HepG2 (cell line): Measurements from ENCODE around the gene MAN1A2. TPM values are rescaled to one million over a fixed set of nuclear protein-coding genes. Genes with fewer than 3 reads are reported as not detected.

Experiments
- ATAC-seq: fragments of 200-7000 bp; cut with Tn5 transposase; 3 replicates; pipeline ENCODE4 v1.9.1; 2020; ENCODE audit warnings: mild to moderate bottlenecking, moderate library complexity
- BruUV-seq: library from RNA; stranded (reverse); fragments of 400-500 nt; replicated peaks from 2 replicates; lab custom pipeline; 2021; lab: Mats Ljungman, UMichigan
- CTCF ChIA-PET: fragments of 300-600 bp; formaldehyde crosslinking; extraction: SDS; loops from one replicate; lab custom pipeline; 2021; ENCODE audit warnings: low total read pairs, inconsistent platforms, low intra/inter-chr PET ratio; lab: Yijun Ruan, JAX
- POLR2A ChIA-PET: fragments of 350-600 bp; sonication (Branson Sonifier 250); formaldehyde crosslinking; loops from one replicate; lab custom pipeline; 2020; ENCODE audit warnings: antibody characterized with exemption, inconsistent platforms; lab: Yijun Ruan, JAX
- DNase-seq: peaks from one replicate; pipeline ENCODE4 v3.0.0-alpha.2; 2015; ENCODE audit warnings: low spot score
- FAIRE-seq: peaks from 3 replicates; lab custom pipeline; 2011; peaks lifted over from hg19 to GRCh38; lab: Jason Lieb, UNC
- H2AFZ ChIP-seq: one replicate; pipeline ENCODE4 v1.6.1; 2011; ENCODE audit warnings: low read length, inconsistent platforms
- H3K27ac ChIP-seq: fragments of 300-600 bp; 3 replicates; pipeline ENCODE4 v1.8.0; 2011; ENCODE audit warnings: mixed run types, mild to moderate bottlenecking, mixed read lengths, low read length, inconsistent platforms; ENCODE audit not compliant: insufficient read depth; ENCODE audit errors: extremely low read length
- H3K27me3 ChIP-seq, 2 experiments: fragments of 200-600 bp in 1 of 2; 2 replicates in 1 of 2; 3 replicates in 1 of 2; pipeline versions ENCODE4 v1.6.0 to v1.8.0; 2011; ENCODE audit warnings: low read length in 2 of 2, mild to moderate bottlenecking in 2 of 2, moderate library complexity in 2 of 2, inconsistent platforms in 1 of 2; ENCODE audit not compliant: insufficient read depth in 2 of 2, control insufficient read depth in 1 of 2
- H3K36me3 ChIP-seq, 2 experiments: fragments of 200-600 bp in 1 of 2; replicated peaks in 1 of 2; 2 replicates in 1 of 2; 3 replicates in 1 of 2; pipeline versions ENCODE4 v1.5.1 to v1.8.0; 2011; ENCODE audit warnings: low read length in 2 of 2, inconsistent platforms in 1 of 2; ENCODE audit not compliant: insufficient read depth in 2 of 2, control insufficient read depth in 1 of 2
- H3K4me1 ChIP-seq: 2 replicates; pipeline ENCODE4 v1.5.1; 2012; ENCODE audit warnings: low read length, inconsistent platforms; ENCODE audit not compliant: insufficient read depth
- H3K4me2 ChIP-seq: 2 replicates; pipeline ENCODE4 v1.6.0; 2011; ENCODE audit warnings: low read depth, low read length, inconsistent platforms
- H3K4me3 ChIP-seq, 3 experiments: fragments of 200-600 bp in 1 of 3; sonication (generic), shearing (Covaris generic) in 1 of 3; replicated peaks in 1 of 3; 2 replicates each; pipeline ENCODE4 v1.5.1; 2011 to 2016; ENCODE audit warnings: low read length in 3 of 3, inconsistent platforms in 2 of 3, low read depth in 2 of 3, mild to moderate bottlenecking in 2 of 3, control low read depth in 1 of 3, mixed read lengths in 1 of 3; ENCODE audit not compliant: insufficient read depth in 1 of 3
- H3K79me2 ChIP-seq: one replicate; pipeline ENCODE4 v1.6.1; 2011; ENCODE audit warnings: low read length, inconsistent platforms; ENCODE audit not compliant: insufficient read depth
- H3K9ac ChIP-seq: 2 replicates; pipeline ENCODE4 v1.6.0; 2011; ENCODE audit warnings: mild to moderate bottlenecking, low read depth, low read length, inconsistent platforms; ENCODE audit not compliant: insufficient read depth
- H3K9me3 ChIP-seq: 2 replicates; pipeline ENCODE4 v1.5.1; 2012; ENCODE audit warnings: mild to moderate bottlenecking, low read length
- H4K20me1 ChIP-seq: 2 replicates; pipeline ENCODE4 v1.6.0; 2011; ENCODE audit warnings: inconsistent platforms, mild to moderate bottlenecking, low read length, moderate library complexity; ENCODE audit not compliant: insufficient read depth
- CEBPZ ChIP-seq: IDR thresholded peaks from 2 replicates; pipeline ENCODE4 v1.6.1; 2012; ENCODE audit warnings: low read length, improper control_type of control experiment
- FOXM1 ChIP-seq: sonication (generic); formaldehyde crosslinking; IDR thresholded peaks from 2 replicates; pipeline ENCODE4 v1.5.0; 2020; ENCODE audit warnings: missing genetic modification reagents
- HDAC2 ChIP-seq: sonication (generic); formaldehyde crosslinking; IDR thresholded peaks from 2 replicates; pipeline ENCODE4 v1.4.0; 2020; ENCODE audit warnings: missing genetic modification reagents
- KDM3A ChIP-seq: IDR thresholded peaks from 2 replicates; pipeline ENCODE4 v1.6.1; 2018; ENCODE audit warnings: low read depth, missing compliant biosample characterization
- KDM4B ChIP-seq: sonication (generic); formaldehyde crosslinking; IDR thresholded peaks from 2 replicates; pipeline ENCODE4 v1.4.0; 2020; ENCODE audit warnings: missing genetic modification reagents
- MAFG ChIP-seq: sonication (generic); formaldehyde crosslinking; IDR thresholded peaks from 2 replicates; pipeline ENCODE4 v1.5.1; 2020; ENCODE audit warnings: mild to moderate bottlenecking, missing genetic modification reagents
- MYC ChIP-seq: sonication (generic); formaldehyde crosslinking; IDR thresholded peaks from 2 replicates; pipeline ENCODE4 v1.9.0; 2021; ENCODE audit warnings: missing genetic modification reagents, borderline replicate concordance
- TBX3 ChIP-seq: fragments of 450-650 bp; IDR thresholded peaks from 2 replicates; pipeline ENCODE4 v1.6.1; 2017; ENCODE audit warnings: antibody characterized with exemption, mild to moderate bottlenecking, inconsistent platforms, borderline replicate concordance
- ZMYM3 ChIP-seq: sonication (generic); formaldehyde crosslinking; IDR thresholded peaks from 2 replicates; pipeline ENCODE4 v1.5.1; 2020; ENCODE audit warnings: mild to moderate bottlenecking, missing genetic modification reagents
- WGBS: methylation state at CpG from one replicate; pipeline ENCODE4 v1.1.6; 2017; ENCODE audit warnings: low lambda C conversion rate; 5-methylcytosine and 5-hydroxymethylcytosine counted together
- in situ Hi-C: cut with HindIII; loops from 2 replicates; pipeline ENCODE4 v1.10.0; 2017; ENCODE audit warnings: low pct_unique_long_range_greater_than_20kb; ENCODE audit not compliant: extremely low pct_ligation_motif_present
- intact Hi-C: fragments of 100-400 bp; cut with micrococcal nuclease; formaldehyde crosslinking; loops from one replicate; pipeline ENCODE4 v1.10.0; 2022; ENCODE audit not compliant: unreplicated experiment
- polyA plus RNA-seq, 8 experiments: library from polyadenylated mRNA; depleted of rRNA in 3 of 8; stranded (reverse) in 7 of 8; unstranded in 1 of 8; fragments of >200 nt; fragmentation: Illumina TruSeq in 4 of 8; extraction: Trizol in 4 of 8; gene quantifications; 2 replicates each; pipeline versions ENCODE4 v1.2.1 to v1.2.3, GENCODE V29; 2011 to 2016; ENCODE audit warnings: low read depth in 4 of 8, missing spikeins in 1 of 8, mixed read lengths in 1 of 8; ENCODE audit not compliant: insufficient read depth in 1 of 8
- total RNA-seq, 5 experiments: library from RNA; depleted of rRNA; stranded (reverse); fragments of >200 nt; fragmentation: Illumina TruSeq; extraction: Trizol; gene quantifications; 2 replicates each; pipeline ENCODE4 v1.2.3, GENCODE V29; 2016; ENCODE audit warnings: low read depth in 1 of 5

Gene MAN1A2
- total and polyA plus RNA-seq, 2 of the 13 experiments (the other 11 are each of a cell fraction or from before 2014, with no cell fraction given): 8.0 to 19.9 TPM

- ATAC-seq (no peak), FAIRE-seq (no peak), DNase-seq (no peak)
- H3K4me1 ChIP-seq: no peaks in the 10 kb centered on the region
- POLR2A ChIA-PET: no interaction called here
- H3K27me3 ChIP-seq: no peaks in the 10 kb centered on the region
- no peak overlapping the region for H3K9ac ChIP-seq
- no peak overlapping the region for H2AFZ ChIP-seq
- no peak overlapping the region for H3K4me3 ChIP-seq
- TF ChIP-seq KDM3A (no peak), MAFG (CRISPR knock-in tag) (no peak), KDM4B (CRISPR knock-in tag) (no peak), TBX3 (no peak), CEBPZ (no peak), MYC (CRISPR knock-in tag) (no peak), HDAC2 (CRISPR knock-in tag) (no peak), ZMYM3 (CRISPR knock-in tag) (no peak), FOXM1 (no peak)
- H3K36me3 ChIP-seq: no peaks in the 10 kb centered on the region; a peak in 1 of 5 replicates
- H3K4me2 ChIP-seq: no peak overlapping the region
- BruUV-seq: no TSS peak
- intact Hi-C loops: no loop called here
- peaks cover 13% of the 10 kb centered on the region for H3K9me3 ChIP-seq
- no peak overlapping the region for H3K27ac ChIP-seq
- CTCF ChIA-PET: no interaction called here
- H3K79me2 ChIP-seq: no peaks in the 10 kb centered on the region
- H4K20me1 ChIP-seq: no peaks in the 10 kb centered on the region
- WGBS: 93% methylated on average over 3 of the region's 3 CpGs
- in situ Hi-C loops: no loop called here
These were observed 36.3 kb downstream of the MAN1A2 start for GRCh38 chr1:117403597-117403996.
